22Rv1 (cell line): ENCODE data around the gene COL23A1.

Experiments used
- CTCF ChIP-seq: fragments of 450-650 bp; IDR thresholded peaks from 2 replicates; pipeline ENCODE4 v1.5.1; 2017; ENCODE audit warnings: mild to moderate bottlenecking
- ZFX ChIP-seq: fragments of 450-650 bp; IDR thresholded peaks from 2 replicates; pipeline ENCODE4 v1.6.1; 2017; ENCODE audit warnings: antibody characterized with exemption, borderline replicate concordance

GRCh38 chr5:178225174-178225573, 365.0 kb downstream of the COL23A1 start:
- TF ChIP-seq CTCF (no peak), ZFX (no peak)
